PC-3 (cell line): ENCODE data around the gene SNX5.

Experiments used
- EZH2 ChIP-seq: fragments of 300-600 bp; sonication (generic); IDR thresholded peaks from one replicate; pipeline ENCODE4 v1.6.1; 2017; ENCODE audit warnings: antibody characterized with exemption, mild to moderate bottlenecking, low read length; ENCODE audit not compliant: unreplicated experiment
- EZH2phosphoT487 ChIP-seq: fragments of 300-600 bp; sonication (generic); IDR thresholded peaks from 2 replicates; pipeline ENCODE4 v1.6.1; 2018; ENCODE audit warnings: mild to moderate bottlenecking, antibody characterized with exemption, low read length, borderline replicate concordance
- TF ChIP-seq, protein P1 (sequence below): fragments of 300-600 bp; sonication (generic); conservative IDR thresholded peaks from 2 replicates; pipeline ENCODE4 v1.5.1; 2017; ENCODE audit warnings: antibody characterized with exemption, low read depth, mild to moderate bottlenecking, low read length

DNA sequence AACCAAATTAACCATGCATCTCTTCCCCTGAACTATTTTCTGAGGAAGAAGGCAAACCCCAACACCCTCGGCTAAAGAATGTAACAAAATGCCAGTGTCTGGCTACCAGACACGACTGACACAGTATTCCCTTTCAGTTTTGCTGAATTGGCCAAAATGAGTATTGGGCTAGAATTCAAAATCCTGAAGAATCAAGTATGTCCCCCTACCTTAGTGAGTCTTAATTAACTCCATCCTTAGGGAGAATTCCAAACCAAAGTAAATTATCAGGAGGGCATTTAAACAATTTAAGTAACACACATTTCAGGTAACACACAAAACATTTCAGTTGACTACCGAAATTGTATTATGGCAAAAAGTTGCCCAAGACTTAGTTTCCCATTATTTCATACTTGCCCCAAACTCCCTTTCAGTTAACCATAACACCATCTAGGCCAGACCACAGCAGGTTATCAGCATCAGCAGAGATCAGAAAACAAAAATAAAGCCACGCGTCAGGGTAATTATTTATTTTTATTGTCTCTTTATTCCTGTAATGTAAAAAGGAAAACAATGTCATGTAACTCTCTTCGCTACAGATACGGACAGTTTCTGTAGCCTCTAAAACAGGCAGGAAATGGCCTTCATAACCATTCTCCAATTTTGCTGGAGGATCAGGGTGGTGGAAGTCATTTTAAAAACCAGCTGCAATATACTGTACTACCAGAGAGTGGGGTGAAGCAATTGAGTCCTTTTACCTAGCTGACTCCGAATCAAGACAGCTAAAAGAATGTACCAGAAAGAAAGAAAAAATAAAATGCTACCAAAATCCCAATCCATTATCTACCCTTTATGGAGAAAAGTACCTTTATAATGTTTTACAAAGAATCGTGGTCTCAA, 1.9 kb downstream of the SNX5 start:
- TF ChIP-seq, protein P1, sequence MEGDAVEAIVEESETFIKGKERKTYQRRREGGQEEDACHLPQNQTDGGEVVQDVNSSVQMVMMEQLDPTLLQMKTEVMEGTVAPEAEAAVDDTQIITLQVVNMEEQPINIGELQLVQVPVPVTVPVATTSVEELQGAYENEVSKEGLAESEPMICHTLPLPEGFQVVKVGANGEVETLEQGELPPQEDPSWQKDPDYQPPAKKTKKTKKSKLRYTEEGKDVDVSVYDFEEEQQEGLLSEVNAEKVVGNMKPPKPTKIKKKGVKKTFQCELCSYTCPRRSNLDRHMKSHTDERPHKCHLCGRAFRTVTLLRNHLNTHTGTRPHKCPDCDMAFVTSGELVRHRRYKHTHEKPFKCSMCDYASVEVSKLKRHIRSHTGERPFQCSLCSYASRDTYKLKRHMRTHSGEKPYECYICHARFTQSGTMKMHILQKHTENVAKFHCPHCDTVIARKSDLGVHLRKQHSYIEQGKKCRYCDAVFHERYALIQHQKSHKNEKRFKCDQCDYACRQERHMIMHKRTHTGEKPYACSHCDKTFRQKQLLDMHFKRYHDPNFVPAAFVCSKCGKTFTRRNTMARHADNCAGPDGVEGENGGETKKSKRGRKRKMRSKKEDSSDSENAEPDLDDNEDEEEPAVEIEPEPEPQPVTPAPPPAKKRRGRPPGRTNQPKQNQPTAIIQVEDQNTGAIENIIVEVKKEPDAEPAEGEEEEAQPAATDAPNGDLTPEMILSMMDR: no peak; the same call in 1 of the 2 replicates
- TF ChIP-seq EZH2 (no peak), EZH2phosphoT487 (no peak)
